CD4-positive, alpha-beta memory T cell (primary cell): ENCODE data around the gene INSYN2B. TPM values are rescaled to one million over a fixed set of nuclear protein-coding genes. Genes with fewer than 3 reads are reported as not detected.

Experiments used
- CTCF ChIA-PET: fragments of 350-600 bp; sonication (Branson Sonifier 250); formaldehyde crosslinking; loops from one replicate; lab custom pipeline; 2021; ENCODE audit warnings: inconsistent platforms; ENCODE audit not compliant: partially characterized antibody; lab: Charles Lee
- POLR2A ChIA-PET: fragments of 350-600 bp; sonication (Branson Sonifier 250); formaldehyde crosslinking; loops from one replicate; lab custom pipeline; 2021; ENCODE audit not compliant: partially characterized antibody; lab: Charles Lee
- DNase-seq, 5 donors: peaks; one replicate each; pipeline versions ENCODE4 v3.0.0 to v3.0.0-alpha.2; 2020 to 2022; ENCODE audit warnings: mixed read lengths in 1 of 5
- H3K27ac ChIP-seq: one replicate; pipeline ENCODE4 v1.7.0; 2013; ENCODE audit warnings: low read depth, low read length
- H3K27me3 ChIP-seq: 2 replicates; pipeline ENCODE4 v1.7.0; 2013; ENCODE audit warnings: mild to moderate bottlenecking, low read length, moderate library complexity; ENCODE audit not compliant: insufficient read depth
- H3K36me3 ChIP-seq: 2 replicates; pipeline ENCODE4 v1.7.0; 2013; ENCODE audit warnings: mild to moderate bottlenecking, low read length, moderate library complexity; ENCODE audit not compliant: insufficient read depth
- H3K4me1 ChIP-seq: 2 replicates; pipeline ENCODE4 v1.7.0; 2013; ENCODE audit warnings: mild to moderate bottlenecking, low read length, moderate library complexity; ENCODE audit not compliant: insufficient read depth
- H3K4me3 ChIP-seq, 2 donors: one replicate each; pipeline ENCODE4 v1.7.0; 2013; ENCODE audit warnings: low read length in 2 of 2, mild to moderate bottlenecking in 1 of 2
- H3K9me3 ChIP-seq, 2 donors: one replicate each; pipeline ENCODE4 v1.7.0; 2013; ENCODE audit warnings: low read length in 2 of 2, control low read depth in 1 of 2; ENCODE audit not compliant: control insufficient read depth in 1 of 2
- H3K27ac Mint-ChIP-seq, 7 donors: one replicate each; pipeline ENCODE4 v1.8.0; 2020 to 2021; ENCODE audit warnings: mixed read lengths in 7 of 7, mild to moderate bottlenecking in 6 of 7, inconsistent platforms in 3 of 7, moderate library complexity in 3 of 7
- H3K27me3 Mint-ChIP-seq, 2 donors: one replicate each; pipeline ENCODE4 v1.8.0; 2020 to 2021; ENCODE audit warnings: mixed read lengths in 2 of 2
- H3K36me3 Mint-ChIP-seq, 2 donors: one replicate each; pipeline ENCODE4 v1.8.0; 2020 to 2021; ENCODE audit warnings: mixed read lengths in 2 of 2, inconsistent platforms in 1 of 2, mild to moderate bottlenecking in 1 of 2
- H3K4me1 Mint-ChIP-seq, 4 donors: one replicate each; pipeline ENCODE4 v1.8.0; 2020 to 2021; ENCODE audit warnings: mixed read lengths in 4 of 4, mild to moderate bottlenecking in 1 of 4
- H3K4me3 Mint-ChIP-seq, 8 donors: one replicate each; pipeline ENCODE4 v1.8.0; 2020 to 2021; ENCODE audit warnings: mixed read lengths in 8 of 8, mild to moderate bottlenecking in 7 of 8, moderate library complexity in 6 of 8, inconsistent platforms in 3 of 8
- H3K9me3 Mint-ChIP-seq, 8 donors: one replicate each; pipeline ENCODE4 v1.8.0; 2020 to 2021; ENCODE audit warnings: mixed read lengths in 8 of 8, mild to moderate bottlenecking in 5 of 8, inconsistent platforms in 3 of 8, moderate library complexity in 1 of 8
- intact Hi-C: fragments of 100-400 bp; cut with micrococcal nuclease; formaldehyde crosslinking; loops from one replicate; pipeline ENCODE4 v1.15.1; 2023
- polyA plus RNA-seq, 2 donors: library from polyadenylated mRNA; unstranded; fragments of 300-500 nt; fragmentation: Illumina TruSeq; gene quantifications; one replicate each; pipeline ENCODE4 v1.2.3, GENCODE V29; 2021
- total RNA-seq, 2 experiments: library from RNA; stranded (reverse); gene quantifications; one replicate each; pipeline ENCODE4 v1.2.3, GENCODE V29; 2021

The INSYN2B gene
- total and polyA plus RNA-seq, 4 experiments from 2014 or later = not detected

- no peaks in the 10 kb centered on the region for H3K9me3 ChIP-seq
- no peaks in the 10 kb centered on the region for H3K27me3 ChIP-seq
- no peaks in the 10 kb centered on the region for H3K4me1 ChIP-seq
- no peak for DNase-seq
- H3K27ac ChIP-seq = no peak overlapping the region
- ChIA-PET POLR2A (no interaction called here), CTCF (no interaction called here)
- intact Hi-C loops = no loop called here
- H3K27me3 Mint-ChIP-seq = no peaks in the 10 kb centered on the region
- peaks cover 32% of the 10 kb centered on the region for H3K36me3 ChIP-seq
- peaks cover 57 to 70% of the 10 kb centered on the region in 2 donors for H3K36me3 Mint-ChIP-seq
- H3K4me3 Mint-ChIP-seq = no peak overlapping the region
- no peaks in the 10 kb centered on the region for H3K9me3 Mint-ChIP-seq
- H3K4me3 ChIP-seq = no peak overlapping the region
- H3K4me1 Mint-ChIP-seq = peaks cover 0 to 3% (median 0%) of the 10 kb centered on the region in 4 donors
- no peak overlapping the region for H3K27ac Mint-ChIP-seq
These were observed 30.3 kb upstream of the INSYN2B start for GRCh38 chr5:170010595-170010994.

- Histone ChIP-seq H3K4me1 (no peaks in the 10 kb centered on the region), H3K27me3 (no peaks in the 10 kb centered on the region), H3K27ac (no peak overlapping the region), H3K36me3 (peaks cover 39% of the 10 kb centered on the region), H3K9me3 (no peaks in the 10 kb centered on the region), H3K4me3 (no peak overlapping the region)
- Mint-ChIP-seq H3K36me3 (peaks cover 61 to 74% of the 10 kb centered on the region in 2 donors), H3K27ac (peak overlapping the region in 1 of 7 donors; percentile 9), H3K27me3 (no peaks in the 10 kb centered on the region), H3K4me3 (no peak overlapping the region), H3K4me1 (peaks cover 0 to 2% (median 0%) of the 10 kb centered on the region in 4 donors), H3K9me3 (peaks cover 0 to 2% (median 0%) of the 10 kb centered on the region in 8 donors)
- intact Hi-C loops = no loop called here
- ChIA-PET POLR2A (no interaction called here), CTCF (no interaction called here)
- DNase-seq = no peak
These were observed 28.1 kb upstream of the INSYN2B start for GRCh38 chr5:170008376-170008775.

GRCh38 chr5:170006021-170006420 is 25.7 kb upstream of the INSYN2B start:
- CTCF ChIA-PET = no interaction called here
- H3K27ac ChIP-seq = no peak overlapping the region
- H3K4me1 Mint-ChIP-seq = no peaks in the 10 kb centered on the region
- H3K27ac Mint-ChIP-seq = peak overlapping the region in 1 of 7 donors; percentile 57
- intact Hi-C loops = no loop called here
- POLR2A ChIA-PET = no interaction called here
- H3K36me3 ChIP-seq = peaks cover 31% of the 10 kb centered on the region
- no peak for DNase-seq
- H3K4me3 Mint-ChIP-seq = no peak overlapping the region
- H3K4me1 ChIP-seq = no peaks in the 10 kb centered on the region
- no peaks in the 10 kb centered on the region for H3K27me3 Mint-ChIP-seq
- H3K9me3 ChIP-seq = no peaks in the 10 kb centered on the region
- peaks cover 0 to 2% (median 0%) of the 10 kb centered on the region in 8 donors for H3K9me3 Mint-ChIP-seq
- H3K36me3 Mint-ChIP-seq = peaks cover 67 to 74% of the 10 kb centered on the region in 2 donors
- H3K27me3 ChIP-seq = no peaks in the 10 kb centered on the region
- H3K4me3 ChIP-seq = no peak overlapping the region

- no peaks in the 10 kb centered on the region for H3K4me1 ChIP-seq
- intact Hi-C loops = no loop called here
- POLR2A ChIA-PET = no interaction called here
- no peak for DNase-seq
- no peak overlapping the region for H3K27ac Mint-ChIP-seq
- H3K36me3 ChIP-seq = peaks cover 47% of the 10 kb centered on the region
- H3K36me3 Mint-ChIP-seq = peaks cover 74 to 83% of the 10 kb centered on the region in 2 donors
- peaks cover 0 to 2% (median 0%) of the 10 kb centered on the region in 8 donors for H3K9me3 Mint-ChIP-seq
- no peak overlapping the region for H3K27ac ChIP-seq
- no peak overlapping the region for H3K4me3 Mint-ChIP-seq
- no peaks in the 10 kb centered on the region for H3K9me3 ChIP-seq
- H3K4me1 Mint-ChIP-seq = no peaks in the 10 kb centered on the region
- H3K27me3 Mint-ChIP-seq = no peaks in the 10 kb centered on the region
- H3K27me3 ChIP-seq = no peaks in the 10 kb centered on the region
- CTCF ChIA-PET = no interaction called here
- H3K4me3 ChIP-seq = no peak overlapping the region
These were observed 19.9 kb upstream of the INSYN2B start for GRCh38 chr5:170000155-170000554.

- Histone ChIP-seq H3K4me1 (no peaks in the 10 kb centered on the region), H3K9me3 (no peaks in the 10 kb centered on the region), H3K27ac (no peak overlapping the region), H3K36me3 (peaks cover 47% of the 10 kb centered on the region), H3K27me3 (no peaks in the 10 kb centered on the region), H3K4me3 (no peak overlapping the region)
- Mint-ChIP-seq H3K36me3 (peaks cover 76 to 84% of the 10 kb centered on the region in 2 donors), H3K4me1 (peaks cover 0 to under 1% (median 0%) of the 10 kb centered on the region in 4 donors), H3K9me3 (peaks cover 0 to 2% (median 0%) of the 10 kb centered on the region in 8 donors), H3K27me3 (no peaks in the 10 kb centered on the region), H3K27ac (no peak overlapping the region), H3K4me3 (no peak overlapping the region)
- no peak for DNase-seq
- intact Hi-C loops = no loop called here
- POLR2A ChIA-PET = no interaction called here
- CTCF ChIA-PET = no interaction called here
These were observed 19.3 kb upstream of the INSYN2B start for GRCh38 chr5:169999621-170000020.

GRCh38 chr5:169997798-169998197 is 17.5 kb upstream of the INSYN2B start:
- ChIA-PET POLR2A (no interaction called here), CTCF (no interaction called here)
- H3K27ac Mint-ChIP-seq = peak overlapping the region in 2 of 7 donors; percentile 5 to 10
- Histone ChIP-seq H3K27ac (no peak overlapping the region), H3K4me3 (no peak overlapping the region), H3K27me3 (no peaks in the 10 kb centered on the region), H3K4me1 (no peaks in the 10 kb centered on the region), H3K9me3 (no peaks in the 10 kb centered on the region), H3K36me3 (peaks cover 37% of the 10 kb centered on the region)
- no peaks in the 10 kb centered on the region for H3K27me3 Mint-ChIP-seq
- H3K36me3 Mint-ChIP-seq = peaks cover 81 to 86% of the 10 kb centered on the region in 2 donors
- peaks cover 0 to 3% (median 0%) of the 10 kb centered on the region in 4 donors for H3K4me1 Mint-ChIP-seq
- no peak for DNase-seq
- no peak overlapping the region for H3K4me3 Mint-ChIP-seq
- intact Hi-C loops = no loop called here
- no peaks in the 10 kb centered on the region for H3K9me3 Mint-ChIP-seq

GRCh38 chr5:169993485-169993790 is 13.1 kb upstream of the INSYN2B start:
- no peak overlapping the region for H3K4me3 Mint-ChIP-seq
- no peak for DNase-seq
- Histone ChIP-seq H3K27me3 (no peaks in the 10 kb centered on the region), H3K4me3 (no peak overlapping the region), H3K36me3 (peaks cover 41% of the 10 kb centered on the region), H3K4me1 (no peaks in the 10 kb centered on the region), H3K27ac (no peak overlapping the region), H3K9me3 (no peaks in the 10 kb centered on the region)
- ChIA-PET POLR2A (no interaction called here), CTCF (no interaction called here)
- intact Hi-C loops = no loop called here
- peaks cover 73 to 77% of the 10 kb centered on the region in 2 donors for H3K36me3 Mint-ChIP-seq
- H3K27me3 Mint-ChIP-seq = no peaks in the 10 kb centered on the region
- H3K9me3 Mint-ChIP-seq = no peaks in the 10 kb centered on the region
- peak overlapping the region in 1 of 7 donors; percentile 29 for H3K27ac Mint-ChIP-seq
- peaks cover 0 to 4% (median 0%) of the 10 kb centered on the region in 4 donors for H3K4me1 Mint-ChIP-seq
